Right ventricle myocardium superior (tissue), 1 donor: ENCODE measurements around the gene ATAD3C. TPM values are rescaled to one million over a fixed set of nuclear protein-coding genes. Genes with fewer than 3 reads are reported as not detected.
"Not testable (repeated sequence)": the region's sequence is repeated elsewhere in the genome, so short reads cannot be mapped to it uniquely, and the experiment has no call there.

Source experiments
- ATAC-seq: fragments of 200-7000 bp; cut with Tn5 transposase; one replicate; pipeline ENCODE4 v1.9.1; 2020; ENCODE audit warnings: mild to moderate bottlenecking; ENCODE audit not compliant: poor library complexity
- DNase-seq: peaks from one replicate; pipeline ENCODE4 v3.0.0-alpha.2; 2020
- intact Hi-C: fragments of 100-400 bp; cut with DNase I; formaldehyde crosslinking; loops from one replicate; pipeline ENCODE4 v1.11.2; 2022
- total RNA-seq: library from RNA; stranded (reverse); fragmentation: NEBNext Ultra II Directional; extraction: Animal tissue kit (Norgen Biotek cat#: 25700); gene quantifications from one replicate; pipeline ENCODE4 v1.2.1, GENCODE V29; 2021
- donor health status: DM: no; HTN: yes; CAD: no; lungs with severe emphysema.

Gene ATAD3C
- total RNA-seq, 1 donor from 2014 or later, result 0.94 TPM

DNA sequence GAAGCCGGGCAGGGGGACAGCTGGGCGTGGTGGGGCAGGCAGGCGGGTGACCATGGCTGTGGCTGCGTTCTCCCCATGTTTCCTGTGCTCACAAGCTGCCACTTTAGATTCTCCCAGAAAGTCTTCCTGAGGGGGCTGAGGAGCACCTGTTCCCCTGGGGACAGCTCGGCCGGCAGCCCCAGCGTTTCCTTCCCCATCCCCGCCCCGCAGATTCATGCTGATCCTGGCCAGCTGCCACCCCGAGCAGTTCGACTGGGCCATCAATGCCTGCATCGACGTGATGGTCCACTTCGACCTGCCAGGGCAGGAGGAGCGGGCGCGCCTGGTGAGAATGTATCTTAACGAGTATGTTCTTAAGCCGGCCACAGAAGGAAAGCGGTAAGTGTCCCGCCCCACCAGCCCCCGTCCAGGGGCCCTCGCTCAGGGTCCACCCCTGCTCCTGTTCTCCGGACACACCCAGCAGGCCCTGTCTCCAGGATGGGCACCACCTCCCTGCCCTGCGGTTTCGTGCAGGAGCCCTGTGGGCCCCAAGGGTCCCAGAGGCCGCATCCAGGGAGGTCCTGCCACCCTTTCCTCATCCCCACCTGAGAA, 11.1 kb downstream of the ATAD3C start:
- intact Hi-C loops, result no loop called here
- DNase-seq (no peak), ATAC-seq (no peak)

DNA sequence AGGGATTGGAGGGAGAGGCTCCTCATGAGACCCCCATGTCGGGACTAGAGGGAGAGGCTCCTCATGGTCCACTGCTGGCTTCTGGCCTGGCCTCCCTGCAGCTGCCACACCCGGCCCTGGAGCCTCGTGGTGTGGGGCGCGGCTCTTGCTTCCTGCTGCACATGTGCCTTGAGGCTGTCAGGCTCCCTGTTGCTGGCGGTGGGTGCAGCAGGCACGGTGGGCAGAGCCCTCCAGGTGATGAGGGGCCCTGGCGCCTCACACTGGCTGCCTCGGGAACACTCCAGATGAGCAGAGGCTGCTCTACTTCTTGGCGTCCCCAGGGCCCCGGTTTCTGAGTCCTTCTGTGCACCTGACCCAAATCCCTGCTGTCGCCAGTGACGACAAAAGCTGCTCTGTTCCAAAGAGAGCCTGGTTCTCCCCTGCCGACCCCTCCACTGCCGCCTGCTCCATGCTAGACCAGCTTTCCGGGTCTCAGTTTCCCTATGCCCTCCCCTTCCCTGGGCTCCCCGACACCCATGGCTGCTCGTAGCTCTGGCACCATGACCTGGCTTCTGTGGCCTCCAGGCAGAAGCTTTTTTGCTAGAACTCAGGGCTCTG, 12.3 kb downstream of the ATAD3C start:
- intact Hi-C loops, result no loop called here
- no peak for ATAC-seq
- no peak for DNase-seq

GRCh38 chr1:1462318-1462966, 13.0 kb downstream of the ATAD3C start:
- DNase-seq, result peak; percentile 56

DNA sequence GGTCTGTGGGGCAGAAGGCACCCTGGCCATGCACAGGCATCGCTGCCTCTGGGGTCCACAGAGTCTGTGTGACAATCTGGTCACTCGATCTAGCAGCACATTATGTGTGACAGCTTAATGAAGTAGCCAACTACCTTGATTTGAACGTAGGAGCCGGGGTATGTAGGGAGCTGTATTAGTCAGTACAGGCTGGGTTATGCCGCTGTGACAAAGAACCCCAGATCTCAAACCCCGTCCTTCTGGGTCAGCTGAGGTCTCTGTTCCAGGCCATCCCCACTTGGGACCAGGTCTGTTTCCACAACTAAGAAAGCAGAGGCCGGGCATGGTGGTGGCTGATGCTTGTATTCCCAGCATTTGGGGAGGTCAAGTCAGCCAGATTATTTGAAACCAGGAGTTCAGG, 13.8 kb downstream of the ATAD3C start:
- no peak for ATAC-seq

More at GRCh38 chr1:1462318-1462966, 13.0 kb downstream of the ATAD3C start:
- intact Hi-C loops, result no loop called here
- no peak for ATAC-seq

GRCh38 chr1:1468196-1468985, 18.9 kb downstream of the ATAD3C start:
- DNase-seq, intact Hi-C loops, ATAC-seq: not testable (repeated sequence)

More for the DNA sequence above, 13.8 kb downstream of the ATAD3C start:
- intact Hi-C loops, result no loop called here
- no peak for DNase-seq

DNA sequence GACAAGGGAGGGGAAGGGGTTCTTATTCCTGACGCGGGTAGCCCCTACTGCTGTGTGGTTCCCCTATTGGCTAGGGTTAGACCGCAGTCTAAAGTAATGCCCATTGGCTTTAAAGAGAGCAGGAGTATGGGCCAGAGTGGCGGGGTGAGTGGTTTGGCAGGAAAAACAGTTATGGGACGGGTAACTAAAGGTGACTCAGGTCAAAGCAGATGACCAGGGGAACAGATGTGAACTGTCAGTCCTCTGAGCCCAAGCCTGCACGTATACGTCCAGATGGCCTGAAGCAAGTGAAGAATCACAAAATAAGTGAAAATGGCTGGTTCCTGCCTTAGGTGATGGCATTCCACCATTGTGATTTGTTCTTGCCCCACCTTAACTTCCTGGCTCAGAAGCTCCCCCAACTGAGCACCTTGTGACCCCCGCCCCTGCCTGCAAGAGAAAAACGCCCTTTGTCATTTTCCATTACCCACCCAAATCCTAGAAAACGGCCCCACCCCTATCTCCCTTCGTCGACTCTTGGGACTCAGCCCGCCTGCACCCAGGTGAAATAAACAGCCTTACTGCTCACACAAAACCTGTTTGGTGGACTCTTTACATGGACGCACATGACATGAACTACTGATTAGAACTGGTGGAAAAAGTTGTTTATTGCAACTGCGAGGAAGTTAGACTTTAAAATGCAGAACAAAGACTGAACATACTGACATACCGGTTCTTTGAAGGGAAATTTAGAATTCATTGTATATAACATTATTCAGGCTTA, 21.3 kb downstream of the ATAD3C start:
- ATAC-seq, result no peak
- intact Hi-C loops, result no loop called here
- DNase-seq, result no peak

DNA sequence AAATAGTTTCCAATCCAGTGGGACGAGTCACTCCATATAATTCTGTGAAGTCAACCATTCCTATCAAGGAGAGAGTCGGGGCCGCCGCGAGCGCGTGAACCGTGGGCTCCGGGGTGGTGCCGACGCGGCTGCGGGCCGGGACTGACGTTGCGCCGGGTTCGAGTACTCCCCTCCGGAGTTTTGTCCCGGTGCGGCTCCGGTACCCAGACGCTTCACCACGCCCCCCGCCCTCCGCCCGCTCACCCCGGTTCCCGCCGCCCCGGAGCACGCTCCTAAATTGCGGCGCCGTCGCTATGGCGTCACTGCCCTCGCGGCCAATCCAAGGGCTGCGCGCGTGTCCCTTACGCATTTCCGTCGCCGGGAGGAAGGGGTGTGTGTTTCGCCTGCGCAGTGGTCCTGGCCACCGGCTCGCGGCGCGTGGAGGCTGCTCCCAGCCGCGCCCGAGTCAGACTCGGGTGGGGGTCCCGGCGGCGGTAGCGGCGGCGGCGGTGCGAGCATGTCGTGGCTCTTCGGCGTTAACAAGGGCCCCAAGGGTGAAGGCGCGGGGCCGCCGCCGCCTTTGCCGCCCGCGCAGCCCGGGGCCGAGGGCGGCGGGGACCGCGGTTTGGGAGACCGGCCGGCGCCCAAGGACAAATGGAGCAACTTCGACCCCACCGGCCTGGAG, 22.0 kb downstream of the ATAD3C start, which contains the start of gene ATAD3B:
Gene ATAD3B, plus strand, starts transcription at position 377 of the 664 bp plus-strand sequence. Its CDS starts 120 bp downstream, at position 497.
- peak; percentile 97 for DNase-seq
- intact Hi-C loops, result no loop called here
- ATAC-seq, result peak; percentile 99

DNA sequence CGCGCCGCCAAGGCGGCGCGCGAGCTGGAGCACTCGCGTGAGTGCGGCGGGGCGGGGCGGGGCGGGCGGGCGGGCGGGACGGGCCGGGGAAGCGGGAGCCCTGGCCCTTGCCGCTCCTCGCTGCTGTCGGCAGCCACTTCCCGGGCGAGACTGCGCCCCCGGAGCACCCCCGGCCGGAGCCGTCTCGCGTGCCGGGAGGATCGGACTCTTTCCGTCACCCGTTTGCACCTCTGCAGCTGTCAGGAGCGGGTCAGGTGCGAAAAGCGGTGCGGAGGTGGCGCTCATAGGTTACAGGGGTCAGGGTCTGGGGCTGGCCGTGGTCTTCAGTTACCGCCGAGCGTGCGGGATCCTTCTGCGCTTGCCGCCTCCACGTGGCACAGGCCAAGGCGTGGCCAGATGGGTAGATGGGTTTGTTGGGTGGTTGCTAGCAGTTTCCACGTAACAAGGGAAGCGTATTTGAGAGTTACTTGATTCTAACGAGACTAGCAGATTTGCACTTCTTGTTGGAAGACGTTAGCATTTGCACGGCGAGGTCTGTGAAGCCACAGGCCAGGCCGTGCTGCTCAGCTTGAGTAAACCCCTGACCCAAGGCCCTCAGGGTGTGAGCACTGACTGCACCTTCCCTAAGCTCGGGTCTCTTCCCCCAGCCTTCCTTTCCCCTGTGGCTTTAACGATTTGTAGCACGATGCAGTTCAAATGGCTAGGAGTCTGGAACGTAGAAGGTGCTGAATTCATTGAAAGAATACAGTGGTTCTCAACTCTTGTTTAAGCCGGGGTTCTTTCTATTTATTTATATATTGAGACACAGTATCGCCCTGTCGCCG, 22.8 kb downstream of the ATAD3C start:
- DNase-seq, intact Hi-C loops, ATAC-seq: not testable (repeated sequence)

DNA sequence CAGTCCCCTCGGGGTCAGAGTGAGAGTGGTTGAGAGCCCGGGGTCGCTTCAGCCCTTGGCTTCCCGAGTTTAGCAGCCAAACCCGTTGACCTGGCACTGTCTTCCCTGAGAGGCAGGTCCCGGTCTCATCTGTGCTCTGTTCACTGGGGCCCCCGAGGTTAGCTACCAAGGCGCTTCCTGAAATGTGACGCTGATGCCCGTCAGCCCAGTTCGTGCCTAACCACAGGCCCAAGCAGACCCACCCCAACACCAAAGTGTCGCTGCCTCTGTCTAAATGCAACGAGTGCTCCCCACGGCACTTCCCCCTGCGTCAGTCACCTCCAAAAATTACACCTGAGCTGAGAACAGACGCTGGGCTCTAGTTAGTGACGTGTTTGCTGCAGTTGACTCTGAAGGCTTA, 26.5 kb downstream of the ATAD3C start:
- intact Hi-C loops, DNase-seq, ATAC-seq: not testable (repeated sequence)

DNA sequence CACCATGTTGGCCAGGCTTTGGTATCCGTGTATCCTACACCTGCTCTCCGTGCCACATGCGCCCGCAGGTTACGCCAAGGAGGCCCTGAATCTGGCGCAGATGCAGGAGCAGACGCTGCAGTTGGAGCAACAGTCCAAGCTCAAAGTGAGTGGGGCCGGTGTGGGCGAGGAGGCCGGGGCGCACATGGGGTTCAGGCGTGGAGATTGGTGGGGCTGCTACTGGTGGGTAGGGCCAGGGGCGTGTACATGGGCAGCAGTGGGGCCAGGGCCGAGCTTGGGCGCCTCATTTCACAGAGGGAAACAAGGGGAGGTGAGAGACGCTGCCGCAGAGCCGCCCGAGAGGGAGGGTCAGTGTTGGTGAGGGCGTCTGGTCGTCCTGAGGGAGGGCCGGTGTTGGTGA, 27.7 kb downstream of the ATAD3C start:
- ATAC-seq, result no peak
- DNase-seq, result no peak
- intact Hi-C loops, result no loop called here

DNA sequence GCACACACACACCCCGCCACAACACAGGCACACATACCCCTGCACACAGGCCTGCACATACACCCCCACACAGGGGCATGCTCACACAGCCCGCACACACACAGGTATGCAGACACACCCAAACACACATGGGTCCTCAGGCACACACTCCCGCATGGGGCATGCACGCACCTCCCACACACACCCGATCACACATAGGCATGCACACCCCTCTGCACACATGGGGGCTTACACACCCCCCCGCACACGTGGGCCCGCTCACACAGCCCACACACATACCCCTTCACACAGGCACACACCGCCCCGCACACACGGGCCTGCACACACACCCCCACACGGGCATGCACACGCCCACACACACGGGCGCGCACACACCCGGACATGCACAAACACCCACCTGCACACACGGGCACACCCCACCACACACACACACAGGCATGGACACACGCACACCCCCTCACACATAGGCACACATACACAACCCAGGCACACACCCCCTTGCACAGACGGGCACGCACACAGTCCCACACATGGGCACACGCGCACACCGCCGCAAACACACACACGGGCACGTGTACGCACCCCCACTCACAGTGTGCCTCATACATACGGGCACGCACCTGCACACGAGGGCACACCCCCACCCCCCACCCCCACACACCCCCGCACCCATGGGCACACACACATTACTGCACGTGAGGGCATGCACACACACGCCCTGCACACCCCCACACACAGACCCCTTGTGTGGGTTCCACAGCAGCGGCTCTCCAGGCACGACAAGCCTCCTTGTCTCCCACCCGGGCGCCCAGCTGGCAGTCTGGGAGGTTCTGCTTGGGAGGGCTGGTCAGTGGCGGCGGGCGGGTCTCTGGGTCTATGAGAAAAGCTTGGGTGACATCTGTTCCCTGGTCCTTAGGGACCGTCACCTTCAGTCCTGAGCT, 30.3 kb downstream of the ATAD3C start:
- ATAC-seq (no peak), DNase-seq (no peak)
- intact Hi-C loops, result no loop called here

DNA sequence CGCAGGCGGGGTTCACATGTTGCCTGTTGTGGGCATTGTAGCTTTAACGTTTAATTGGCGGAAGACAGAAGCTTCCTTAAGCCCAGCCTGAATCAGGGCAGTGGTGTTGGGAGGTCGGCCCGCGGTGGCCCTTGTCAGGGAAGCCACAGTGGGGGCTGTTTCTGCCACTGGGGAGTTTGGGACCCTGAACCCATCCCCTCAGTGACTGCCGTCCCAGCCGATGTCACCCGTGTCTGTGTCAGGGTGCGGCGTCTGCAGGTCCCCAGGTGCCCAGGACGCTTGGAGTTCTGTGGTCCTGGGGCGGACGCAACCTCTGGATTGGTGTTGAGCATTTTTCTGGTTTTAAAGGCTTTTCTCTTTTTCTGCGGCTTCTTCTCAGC, 31.0 kb downstream of the ATAD3C start:
- ATAC-seq, intact Hi-C loops, DNase-seq: not testable (repeated sequence)

DNA sequence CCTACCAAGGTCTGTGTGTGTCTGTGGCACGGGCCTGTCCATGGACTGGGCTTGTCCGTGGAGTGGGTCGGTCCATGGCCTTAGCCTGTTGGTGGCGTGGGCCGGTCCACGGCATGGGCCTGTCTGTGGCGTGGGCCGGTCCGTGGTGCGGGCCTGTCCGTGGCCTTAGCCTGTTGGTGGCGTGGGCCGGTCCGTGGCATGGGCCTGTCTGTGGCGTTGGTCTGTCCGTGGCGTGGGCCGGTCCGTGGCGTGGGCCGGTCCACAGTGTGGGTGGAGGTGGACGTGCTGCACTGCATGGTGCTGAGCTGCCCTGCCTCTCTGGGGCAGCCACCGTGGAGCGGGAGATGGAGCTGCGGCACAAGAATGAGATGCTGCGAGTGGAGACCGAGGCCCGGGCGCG, 32.3 kb downstream of the ATAD3C start:
- ATAC-seq, intact Hi-C loops, DNase-seq: not testable (repeated sequence)

DNA sequence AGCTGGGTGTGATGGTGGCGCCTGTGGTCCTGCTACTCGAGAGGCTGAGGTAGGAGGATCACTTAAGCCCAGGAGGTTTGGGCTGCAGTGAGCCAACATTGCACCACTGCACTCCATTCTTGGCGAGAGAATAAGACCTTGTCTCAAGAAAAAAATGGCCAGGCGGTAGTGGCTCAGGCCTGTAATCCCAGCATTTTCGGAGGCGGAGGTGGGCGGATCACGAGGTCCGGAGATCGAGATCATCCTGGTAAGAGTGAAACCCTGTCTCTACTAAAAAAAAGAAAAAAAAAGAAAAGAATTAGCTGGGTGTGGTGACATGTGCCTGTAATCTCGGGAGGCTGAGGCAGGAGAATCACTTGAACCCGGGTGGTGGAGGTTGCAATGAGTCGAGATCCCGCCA, 33.4 kb downstream of the ATAD3C start:
- intact Hi-C loops, result no loop called here
- DNase-seq (no peak), ATAC-seq (no peak)

GRCh38 chr1:1483714-1484113, 34.2 kb downstream of the ATAD3C start:
- DNase-seq (no peak), ATAC-seq (no peak)
- intact Hi-C loops, result no loop called here
